GM19238 (cell line): ENCODE results near the gene TXNL1.

Experiments used
- DNase-seq: peaks from one replicate; pipeline ENCODE4 v3.0.0; 2011; ENCODE audit warnings: low spot score; ENCODE audit not compliant: insufficient read length

Gene TXNL1

GRCh38 chr18:56570978-56571377, 67.4 kb downstream of the TXNL1 start:
- no peak for DNase-seq

GRCh38 chr18:56569416-56569815, 69.0 kb downstream of the TXNL1 start:
- no peak for DNase-seq

DNA sequence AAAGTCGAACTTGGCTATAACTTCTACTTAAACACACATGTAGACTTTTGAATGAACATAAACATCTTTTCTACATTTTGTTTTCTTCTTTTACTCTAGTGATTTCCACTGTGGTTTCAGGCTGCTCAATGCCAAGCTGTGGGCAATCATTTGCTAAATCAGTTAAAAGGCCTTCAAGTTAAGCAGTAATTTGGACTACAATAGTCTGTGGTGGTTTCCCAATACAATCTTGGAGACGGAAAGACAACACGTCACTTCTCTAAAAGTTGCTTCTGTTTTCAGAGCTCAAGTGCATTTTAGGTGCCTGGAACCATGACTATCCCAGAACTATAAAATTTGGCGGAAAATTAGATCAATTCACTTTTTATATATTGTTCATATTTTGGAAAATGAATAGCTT, 69.4 kb downstream of the TXNL1 start:
- DNase-seq, result no peak

- no peak for DNase-seq
These were observed 72.6 kb downstream of the TXNL1 start for GRCh38 chr18:56565551-56566345.

DNA sequence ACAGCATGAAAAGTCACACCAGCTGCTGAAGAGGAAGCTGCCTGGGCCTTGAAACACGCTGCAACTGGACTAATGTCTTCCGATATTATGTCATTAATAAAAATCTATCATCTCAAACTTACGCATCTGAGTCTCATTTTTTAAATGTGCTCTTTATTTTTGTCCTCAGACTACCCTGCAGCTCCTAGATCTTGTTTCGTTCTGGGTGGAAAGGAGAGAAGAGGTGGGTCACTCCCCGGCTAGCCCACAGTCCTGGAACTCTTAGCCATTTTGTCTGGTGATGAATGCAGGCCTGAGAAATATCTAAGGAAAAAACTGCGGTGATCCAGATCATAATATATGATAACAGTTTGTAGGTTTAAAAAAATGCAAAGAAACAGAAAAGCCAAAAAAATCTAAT, 73.3 kb downstream of the TXNL1 start:
- DNase-seq, result no peak

GRCh38 chr18:56563568-56563967, 74.8 kb downstream of the TXNL1 start:
- no peak for DNase-seq

- DNase-seq, result no peak
These were observed 75.9 kb downstream of the TXNL1 start for GRCh38 chr18:56562479-56562878.

GRCh38 chr18:56560992-56561391, 77.4 kb downstream of the TXNL1 start:
- DNase-seq, result no peak

DNA sequence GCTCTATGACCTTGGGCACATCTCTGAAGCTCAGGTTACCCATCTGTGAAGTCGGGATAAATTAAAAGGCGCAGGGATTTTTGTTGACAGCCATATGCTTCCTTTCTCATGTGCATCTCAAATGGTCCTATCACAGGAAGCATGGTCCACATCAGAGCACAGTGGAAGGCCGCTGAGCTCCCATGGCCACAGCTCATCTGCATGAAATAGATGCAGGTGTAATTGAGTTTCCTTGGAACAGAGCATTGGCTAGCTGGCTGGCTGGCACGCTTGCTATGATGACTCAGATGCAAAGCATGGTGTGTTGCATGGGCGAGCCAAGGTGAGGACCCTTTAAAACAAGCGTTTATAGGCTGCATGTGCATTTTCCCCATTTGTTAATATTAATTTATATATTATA, 79.3 kb downstream of the TXNL1 start:
- no peak for DNase-seq

- no peak for DNase-seq
These were observed 81.5 kb downstream of the TXNL1 start for GRCh38 chr18:56556907-56557306.

DNA sequence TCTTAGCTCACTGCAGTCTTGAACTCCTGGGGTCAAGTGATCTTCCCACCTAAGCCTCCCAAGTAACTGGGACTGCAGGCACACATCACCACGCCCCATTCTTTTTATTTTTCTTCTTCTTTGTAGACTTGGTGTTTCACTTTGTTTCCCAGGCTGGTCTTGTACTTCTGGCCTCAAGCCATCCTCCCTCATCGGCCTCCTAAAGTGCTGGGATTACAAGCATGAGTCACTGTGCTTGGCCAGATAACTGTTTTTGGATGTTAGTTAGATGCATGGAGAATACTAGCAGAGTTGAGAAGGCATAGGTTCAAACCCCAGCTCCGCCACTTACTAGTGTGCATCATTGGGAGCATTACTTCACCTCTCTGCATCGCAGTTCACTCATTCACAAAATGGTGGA, 88.3 kb downstream of the TXNL1 start:
- DNase-seq, result no peak
